ENCODE data around the gene F2RL3.
"Not testable (repeated sequence)": the region's sequence is repeated elsewhere in the genome, so short reads cannot be mapped to it uniquely, and the experiment has no call there.

The F2RL3 gene

DNA sequence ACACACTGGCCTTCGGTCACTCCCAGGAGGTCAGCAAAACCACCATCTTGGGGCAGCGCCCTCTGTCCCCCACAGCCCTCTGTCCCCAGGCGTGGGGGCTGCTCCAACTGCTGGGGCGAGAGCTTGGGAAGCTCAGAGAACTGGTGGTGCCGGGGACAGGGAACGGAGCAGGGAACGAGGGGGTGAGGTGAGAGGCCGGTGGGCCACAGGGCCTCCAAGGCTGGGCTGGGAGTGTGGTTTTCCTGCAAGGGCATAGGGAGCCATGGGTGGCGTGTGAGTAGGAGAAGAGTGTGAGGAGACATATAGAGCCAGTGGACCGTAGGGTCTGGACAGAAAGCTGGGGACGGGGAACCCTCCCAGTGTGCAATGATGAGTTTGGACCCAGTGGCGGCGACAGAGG, 34.1 kb downstream of the F2RL3 start:
- no peak for DNase-seq

DNA sequence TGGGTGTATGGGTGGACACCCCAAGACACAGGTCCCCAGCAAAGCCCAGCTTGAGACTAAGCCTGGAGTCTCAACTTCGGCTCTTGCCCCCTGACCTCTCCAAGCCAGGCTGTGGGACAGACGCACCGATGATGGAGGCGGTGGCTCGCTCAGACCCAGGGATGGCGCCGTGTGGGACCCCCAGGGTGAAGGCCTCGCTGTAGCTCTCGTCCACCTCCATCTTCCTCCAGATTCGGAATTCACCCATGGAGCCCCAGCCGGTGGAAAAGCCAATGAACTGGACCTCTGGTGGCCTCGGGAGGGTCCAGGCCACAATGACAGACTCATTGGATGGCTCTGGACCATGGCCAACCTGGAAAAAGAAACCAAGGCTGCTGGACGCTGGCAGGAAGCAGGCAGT, 39.1 kb downstream of the F2RL3 start:
- DNase-seq, result no peak

DNA sequence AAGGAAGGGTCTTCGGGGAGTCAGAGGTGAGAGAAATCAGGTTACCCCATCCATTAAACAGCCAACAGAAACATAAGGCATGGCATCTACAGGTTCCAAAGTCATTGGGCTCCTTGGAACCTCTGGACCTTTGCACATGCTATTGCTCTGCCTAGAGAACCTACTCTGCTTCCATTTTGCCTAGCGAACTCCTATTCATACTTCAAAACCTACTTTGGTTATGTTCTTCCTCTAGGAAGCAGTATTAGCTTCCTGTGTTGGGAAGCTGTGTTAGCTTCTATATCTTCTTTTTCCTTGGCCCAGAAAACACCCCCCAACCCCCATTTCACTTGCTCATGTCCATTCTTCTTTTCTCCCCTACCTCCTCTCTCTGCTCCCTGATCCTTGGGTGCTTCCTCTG, 39.6 kb downstream of the F2RL3 start:
- no peak for DNase-seq

DNA sequence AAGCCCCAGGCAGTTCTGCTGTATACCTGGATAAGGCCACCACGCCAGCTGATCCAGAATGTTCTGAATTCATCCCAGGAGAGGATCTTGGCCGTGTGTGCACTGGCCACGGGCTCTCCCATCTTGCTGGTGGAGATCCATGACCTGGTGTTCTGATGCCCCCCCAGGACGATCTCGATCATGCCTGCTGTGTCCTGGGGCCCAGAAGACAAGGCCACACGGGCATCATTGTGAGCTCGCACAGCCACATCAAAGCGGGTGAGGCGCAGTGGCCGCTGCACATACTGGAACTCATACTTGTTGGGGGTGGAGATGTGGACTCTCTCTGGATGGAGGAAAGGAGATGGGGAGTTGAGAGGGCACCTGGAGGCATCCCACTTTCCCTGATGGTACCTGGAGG, 40.1 kb downstream of the F2RL3 start:
- DNase-seq, result no peak

DNA sequence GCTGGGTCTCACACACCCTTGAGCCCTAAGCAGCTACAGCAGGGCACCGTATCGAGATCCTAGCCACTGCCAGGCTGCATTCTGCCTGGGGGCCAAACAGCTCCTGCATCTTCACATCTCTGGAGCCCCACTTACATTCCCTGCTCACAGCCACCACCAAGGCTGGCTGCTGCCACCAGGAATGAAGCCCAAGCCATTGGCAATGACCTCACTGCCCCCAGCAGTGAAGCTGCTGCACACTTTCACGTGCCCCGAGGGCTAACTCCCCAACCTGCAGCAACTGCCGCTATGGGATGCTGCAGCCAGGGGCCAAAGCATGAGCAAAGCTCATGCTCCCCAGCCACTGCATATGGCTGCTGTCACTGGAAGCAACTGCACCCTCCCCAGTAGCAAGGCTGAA, 42.0 kb downstream of the F2RL3 start:
- no peak for DNase-seq

DNA sequence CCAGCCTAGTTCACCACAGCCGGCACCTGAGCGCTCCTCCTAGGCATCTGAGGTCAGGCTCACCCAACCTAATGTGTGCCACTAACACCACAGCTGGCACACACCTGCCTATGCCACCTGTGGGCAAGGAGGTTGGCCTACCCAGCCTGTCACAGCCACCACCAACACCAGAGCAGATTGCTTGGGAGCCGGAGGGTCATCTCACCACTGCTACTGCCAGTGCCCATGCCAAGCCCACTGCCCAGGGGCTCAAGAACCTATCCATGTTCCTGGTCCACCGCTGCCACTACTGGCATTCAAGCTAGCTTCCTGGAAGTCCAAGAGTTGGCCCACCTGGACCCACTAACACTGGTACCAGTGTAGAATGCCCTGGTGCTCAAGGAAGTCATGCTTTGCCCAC, 42.5 kb downstream of the F2RL3 start:
- DNase-seq, result no peak

DNA sequence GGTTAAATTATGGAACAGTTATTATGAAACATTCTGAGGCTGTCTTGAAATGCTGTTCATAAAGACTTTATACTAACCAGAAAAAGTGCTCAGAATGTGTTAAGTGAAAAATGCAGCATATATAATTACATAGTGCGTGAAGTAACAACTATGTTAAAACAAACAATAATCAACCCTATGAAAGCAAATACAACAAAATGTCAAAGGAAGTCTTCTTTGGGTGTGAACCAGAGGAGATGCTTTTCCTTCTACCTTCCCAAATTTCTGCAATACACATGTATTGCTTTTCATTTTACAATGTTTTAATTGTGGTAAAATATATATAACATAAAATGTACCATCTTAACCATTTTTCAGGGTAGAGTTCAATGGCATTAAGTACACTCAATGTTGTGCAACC, 45.7 kb downstream of the F2RL3 start:
- DNase-seq, result no peak

DNA sequence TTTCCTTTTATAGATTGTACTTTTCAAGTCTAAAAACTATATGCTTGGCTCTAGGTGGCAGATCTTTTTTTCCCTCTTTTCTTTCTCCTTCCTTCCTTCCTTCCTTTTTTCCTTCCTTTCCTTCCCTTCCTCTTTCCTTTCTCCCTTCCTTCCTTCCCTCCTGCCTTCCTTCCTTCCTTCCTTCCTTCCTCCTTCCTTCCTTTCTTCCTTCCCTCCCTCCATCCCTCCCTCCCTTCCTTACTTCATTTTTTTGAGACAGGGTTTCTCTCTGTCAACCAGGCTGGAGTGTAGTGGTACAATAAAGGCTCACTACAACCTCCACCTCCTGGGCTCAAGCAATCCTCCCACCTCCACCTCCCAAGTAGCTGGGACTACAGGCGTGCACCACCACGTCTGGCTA, 48.1 kb downstream of the F2RL3 start:
- DNase-seq, result no peak

DNA sequence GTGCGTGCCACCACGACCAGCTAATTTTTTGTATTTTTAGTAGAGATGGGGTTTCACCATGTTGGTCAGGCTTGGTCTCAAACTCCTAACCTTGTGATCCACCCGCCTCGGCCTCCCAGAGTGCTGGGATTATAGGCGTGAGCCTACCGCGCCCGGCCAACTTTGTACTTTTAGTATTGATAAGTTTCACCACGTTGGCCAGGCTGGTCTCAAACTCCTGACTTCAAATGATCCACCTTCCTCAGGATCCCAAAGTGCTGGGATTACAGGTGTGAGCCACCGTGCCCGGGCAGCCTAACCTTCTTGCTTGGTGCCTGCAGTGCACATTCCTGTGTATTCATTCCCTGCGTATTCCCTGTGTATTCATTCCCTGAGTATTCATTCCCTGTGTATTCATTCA, 49.0 kb downstream of the F2RL3 start:
- not testable (repeated sequence) for DNase-seq

DNA sequence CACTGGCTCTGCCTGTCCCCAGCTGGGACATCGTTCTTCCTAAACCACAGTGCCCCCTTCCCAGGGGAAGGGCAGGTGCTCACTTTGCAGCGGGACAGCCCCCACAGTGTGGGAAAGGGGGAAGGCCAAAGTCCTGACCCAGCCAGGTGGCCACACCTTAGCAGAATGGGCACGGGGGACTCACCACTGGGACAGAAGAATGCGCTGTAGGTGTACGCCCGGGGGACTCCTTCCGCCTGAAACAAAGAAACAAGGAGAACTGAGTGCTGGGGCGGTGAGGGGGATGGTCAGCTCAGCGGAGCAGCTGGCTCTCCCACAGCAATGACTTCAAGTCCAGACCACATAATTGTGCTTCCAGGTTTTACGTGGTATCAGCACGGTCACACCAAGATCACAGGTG, 49.4 kb downstream of the F2RL3 start:
- DNase-seq, result no peak

DNA sequence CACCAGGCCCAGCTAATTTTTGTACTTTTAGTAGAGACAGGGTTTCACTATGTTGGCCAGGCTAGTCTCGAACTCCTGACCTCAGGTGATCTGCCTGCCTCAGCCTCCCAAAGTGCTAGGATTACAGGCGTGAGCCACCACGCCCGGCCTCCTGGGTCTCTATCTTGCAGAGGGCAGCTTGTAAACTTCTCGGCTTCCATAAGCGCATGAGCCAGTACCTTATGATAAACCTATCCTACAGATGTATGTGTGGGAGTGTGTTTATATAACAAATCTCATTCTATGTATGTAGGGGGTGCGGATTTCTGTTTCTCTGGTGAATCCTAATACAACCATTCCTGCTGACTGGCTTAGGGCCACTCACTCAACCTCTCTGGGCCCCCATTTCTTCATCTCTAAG, 51.3 kb downstream of the F2RL3 start:
- DNase-seq, result not testable (repeated sequence)

DNA sequence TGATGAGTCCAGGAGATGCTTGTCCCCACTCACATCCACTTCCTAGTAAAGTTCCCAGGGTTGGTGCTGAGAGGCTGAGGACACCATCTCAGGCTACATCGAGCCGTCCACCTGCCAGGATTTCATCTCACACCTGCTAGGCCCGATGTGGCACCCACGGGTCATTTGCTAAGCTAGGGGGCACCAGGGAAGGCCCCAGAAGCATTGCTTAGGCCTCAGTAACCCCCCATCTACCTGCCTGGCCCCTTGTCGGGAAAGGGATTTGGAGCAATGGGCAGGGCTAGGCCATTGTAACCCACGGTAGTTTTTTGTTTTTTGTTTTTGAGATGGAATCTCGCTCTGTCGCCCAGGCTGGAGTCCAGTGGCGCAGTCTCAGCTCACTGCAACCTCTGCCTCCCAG, 51.8 kb downstream of the F2RL3 start:
- no peak for DNase-seq

All from NCI-H1930 (cell line).